ENCODE data around the gene RANBP17. TPM values are rescaled to one million over a fixed set of nuclear protein-coding genes. Genes with fewer than 3 reads are reported as not detected.

Gene RANBP17
- total and polyA plus RNA-seq, 9 of the 15 experiments (the other 6 are each of a cell fraction or from before 2014, with no cell fraction given), result not detected

DNA sequence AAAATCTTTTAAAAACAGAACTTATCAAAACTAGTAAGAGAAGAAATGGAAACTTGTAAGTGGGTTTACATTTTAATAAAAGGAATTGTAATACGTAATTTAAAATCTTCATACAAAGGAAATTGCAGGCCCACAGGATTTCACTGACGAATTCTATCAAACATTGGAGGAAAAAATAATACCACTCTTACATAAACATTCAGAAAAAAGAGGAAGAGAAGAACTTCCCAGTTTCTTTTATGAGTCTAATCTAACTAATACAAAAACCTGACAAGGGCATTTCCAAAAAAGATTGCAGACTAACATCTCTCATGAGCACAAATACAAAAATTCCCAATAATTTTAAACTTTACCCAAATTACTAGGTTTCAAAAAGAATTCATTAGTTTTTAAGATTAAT is 149.0 kb downstream of the RANBP17 start (continued):
- TF ChIP-seq BRCA1 (IDR thresholded peaks at IDR 0.05), result no peak
- TF ChIP-seq BRCA1 (CRISPR knock-in tag; IDR thresholded peaks at IDR 0.05), result no peak
- no peak for TF ChIP-seq LARP7 (IDR thresholded peaks at IDR 0.05)

DNA sequence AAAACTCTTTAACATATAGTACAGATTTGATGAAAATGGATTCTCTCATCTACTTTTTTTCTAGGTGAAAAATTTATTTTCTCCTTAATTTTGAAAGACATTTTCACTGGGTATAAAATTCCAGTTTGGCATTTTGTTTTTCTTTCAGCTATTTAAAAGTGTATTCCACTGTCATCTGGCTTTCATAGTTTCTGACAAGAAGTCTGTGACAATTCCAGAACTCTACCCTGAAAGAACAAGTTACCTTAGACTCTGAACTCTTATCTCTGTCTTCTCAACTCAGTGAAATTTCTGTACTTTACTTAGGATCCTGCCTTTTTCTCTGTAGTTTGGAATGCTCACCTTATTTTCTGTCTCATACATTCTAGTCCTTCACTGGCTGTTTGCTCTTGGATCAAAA is 161.7 kb downstream of the RANBP17 start:
- CTCF ChIA-PET (ENCODE audit: low intra/inter-chr PET ratio), result no interaction called here
- Histone ChIP-seq H4K20me1 (replicated peaks; ENCODE audit: control insufficient read depth, insufficient read depth, low read length) (no peaks in the 10 kb centered on the region), H3K4me1 (replicated peaks in 1 of 2; ENCODE audit: control insufficient read depth in 2 of 2, insufficient read depth in 2 of 2, low read length in 2 of 2) (no peaks in the 10 kb centered on the region), H3K79me2 (ENCODE audit: control insufficient read depth, insufficient read depth, low read length) (no peaks in the 10 kb centered on the region), H3K36me3 (ENCODE audit: control insufficient read depth, insufficient read depth, low read length) (no peaks in the 10 kb centered on the region), H3K4me2 (ENCODE audit: insufficient read depth, low read length) (no peak overlapping the region), H3K27me3 (ENCODE audit: control insufficient read depth in 2 of 2, insufficient read depth in 2 of 2, low read length in 2 of 2) (no peaks in the 10 kb centered on the region), H2AFZ (ENCODE audit: low read depth, low read length) (no peak overlapping the region), H3K9me1 (ENCODE audit: control insufficient read depth, insufficient read depth, low read length) (no peaks in the 10 kb centered on the region), H3K9ac (ENCODE audit: insufficient read depth in 1 of 2, low read depth in 2 of 2, low read length in 2 of 2) (no peak overlapping the region), H3K4me3 (no peak overlapping the region), H3K9me3 (replicated peaks; ENCODE audit: control insufficient read depth, insufficient read depth, low read depth, low read length) (no peaks in the 10 kb centered on the region; the same call in 1 of the 2 replicates), H3K27ac (ENCODE audit: extremely low read depth, low read depth, low read length) (no peak overlapping the region)
- BruUV-seq (replicated peaks), result no TSS peak
- ATAC-seq, result no peak
- in situ Hi-C loops (cut with MboI) (no loop called here), intact Hi-C loops (cut with micrococcal nuclease) (no loop called here)
- POLR2A ChIA-PET, result no interaction called here
- DNase-seq (ENCODE audit: extremely low read depth in 1 of 4, low spot score in 3 of 4), result no peak
- no peak for FAIRE-seq
- no peak for TF ChIP-seq E2F3 (CRISPR knock-in tag; IDR thresholded peaks at IDR 0.05)
- TF ChIP-seq RFX7 (CRISPR knock-in tag; IDR thresholded peaks at IDR 0.05), result no peak
- TF ChIP-seq E2F6 (IDR thresholded peaks at IDR 0.05; ENCODE audit: borderline replicate concordance in 1 of 2, extremely low read depth in 1 of 2, insufficient read depth in 1 of 2, insufficient read length in 1 of 2, low read depth in 1 of 2, low read length in 1 of 2, poor library complexity in 1 of 2, severe bottlenecking in 1 of 2), result no peak
- no peak for TF ChIP-seq IFI16 (CRISPR knock-in tag; IDR thresholded peaks at IDR 0.05)
- no peak for TF ChIP-seq RB1 (IDR thresholded peaks at IDR 0.05; ENCODE audit: low read depth)
- TF ChIP-seq, protein P1, sequence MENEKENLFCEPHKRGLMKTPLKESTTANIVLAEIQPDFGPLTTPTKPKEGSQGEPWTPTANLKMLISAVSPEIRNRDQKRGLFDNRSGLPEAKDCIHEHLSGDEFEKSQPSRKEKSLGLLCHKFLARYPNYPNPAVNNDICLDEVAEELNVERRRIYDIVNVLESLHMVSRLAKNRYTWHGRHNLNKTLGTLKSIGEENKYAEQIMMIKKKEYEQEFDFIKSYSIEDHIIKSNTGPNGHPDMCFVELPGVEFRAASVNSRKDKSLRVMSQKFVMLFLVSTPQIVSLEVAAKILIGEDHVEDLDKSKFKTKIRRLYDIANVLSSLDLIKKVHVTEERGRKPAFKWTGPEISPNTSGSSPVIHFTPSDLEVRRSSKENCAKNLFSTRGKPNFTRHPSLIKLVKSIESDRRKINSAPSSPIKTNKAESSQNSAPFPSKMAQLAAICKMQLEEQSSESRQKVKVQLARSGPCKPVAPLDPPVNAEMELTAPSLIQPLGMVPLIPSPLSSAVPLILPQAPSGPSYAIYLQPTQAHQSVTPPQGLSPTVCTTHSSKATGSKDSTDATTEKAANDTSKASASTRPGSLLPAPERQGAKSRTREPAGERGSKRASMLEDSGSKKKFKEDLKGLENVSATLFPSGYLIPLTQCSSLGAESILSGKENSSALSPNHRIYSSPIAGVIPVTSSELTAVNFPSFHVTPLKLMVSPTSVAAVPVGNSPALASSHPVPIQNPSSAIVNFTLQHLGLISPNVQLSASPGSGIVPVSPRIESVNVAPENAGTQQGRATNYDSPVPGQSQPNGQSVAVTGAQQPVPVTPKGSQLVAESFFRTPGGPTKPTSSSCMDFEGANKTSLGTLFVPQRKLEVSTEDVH (IDR thresholded peaks at IDR 0.05; ENCODE audit: low read depth, partially characterized antibody), result no peak
- TF ChIP-seq, protein P2, sequence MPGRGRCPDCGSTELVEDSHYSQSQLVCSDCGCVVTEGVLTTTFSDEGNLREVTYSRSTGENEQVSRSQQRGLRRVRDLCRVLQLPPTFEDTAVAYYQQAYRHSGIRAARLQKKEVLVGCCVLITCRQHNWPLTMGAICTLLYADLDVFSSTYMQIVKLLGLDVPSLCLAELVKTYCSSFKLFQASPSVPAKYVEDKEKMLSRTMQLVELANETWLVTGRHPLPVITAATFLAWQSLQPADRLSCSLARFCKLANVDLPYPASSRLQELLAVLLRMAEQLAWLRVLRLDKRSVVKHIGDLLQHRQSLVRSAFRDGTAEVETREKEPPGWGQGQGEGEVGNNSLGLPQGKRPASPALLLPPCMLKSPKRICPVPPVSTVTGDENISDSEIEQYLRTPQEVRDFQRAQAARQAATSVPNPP (IDR thresholded peaks at IDR 0.05; ENCODE audit: borderline replicate concordance, insufficient read depth, insufficient read length), result no peak
- TF ChIP-seq, protein P3, sequence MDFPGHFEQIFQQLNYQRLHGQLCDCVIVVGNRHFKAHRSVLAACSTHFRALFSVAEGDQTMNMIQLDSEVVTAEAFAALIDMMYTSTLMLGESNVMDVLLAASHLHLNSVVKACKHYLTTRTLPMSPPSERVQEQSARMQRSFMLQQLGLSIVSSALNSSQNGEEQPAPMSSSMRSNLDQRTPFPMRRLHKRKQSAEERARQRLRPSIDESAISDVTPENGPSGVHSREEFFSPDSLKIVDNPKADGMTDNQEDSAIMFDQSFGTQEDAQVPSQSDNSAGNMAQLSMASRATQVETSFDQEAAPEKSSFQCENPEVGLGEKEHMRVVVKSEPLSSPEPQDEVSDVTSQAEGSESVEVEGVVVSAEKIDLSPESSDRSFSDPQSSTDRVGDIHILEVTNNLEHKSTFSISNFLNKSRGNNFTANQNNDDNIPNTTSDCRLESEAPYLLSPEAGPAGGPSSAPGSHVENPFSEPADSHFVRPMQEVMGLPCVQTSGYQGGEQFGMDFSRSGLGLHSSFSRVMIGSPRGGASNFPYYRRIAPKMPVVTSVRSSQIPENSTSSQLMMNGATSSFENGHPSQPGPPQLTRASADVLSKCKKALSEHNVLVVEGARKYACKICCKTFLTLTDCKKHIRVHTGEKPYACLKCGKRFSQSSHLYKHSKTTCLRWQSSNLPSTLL (IDR thresholded peaks at IDR 0.05), result no peak
- TF ChIP-seq ZNF79 (CRISPR knock-in tag; IDR thresholded peaks at IDR 0.05; ENCODE audit: low read depth), result no peak
- TF ChIP-seq ZNF143 (CRISPR knock-in tag; IDR thresholded peaks at IDR 0.05), result no peak
- no peak for TF ChIP-seq ZNF717 (CRISPR knock-in tag; IDR thresholded peaks at IDR 0.05)
- TF ChIP-seq HDGF (IDR thresholded peaks at IDR 0.05), result no peak
- no peak for TF ChIP-seq YY1 (IDR thresholded peaks at IDR 0.05; ENCODE audit: borderline replicate concordance in 1 of 3, control insufficient read depth in 1 of 3, extremely low read depth in 1 of 3, insufficient read depth in 3 of 3, insufficient read length in 1 of 3, insufficient replicate concordance in 2 of 3, low read depth in 1 of 3, low read length in 2 of 3)

Data from K562 (cell line).